GM23338 (cell line): ENCODE results near the gene MLLT3. TPM values are rescaled to one million over a fixed set of nuclear protein-coding genes. Genes with fewer than 3 reads are reported as not detected.

Experiments
- ATAC-seq: fragments of 200-7000 bp; cut with Tn5 transposase; 3 replicates; pipeline ENCODE4 v1.9.1; 2020
- DNase-seq: peaks from one replicate; pipeline ENCODE4 v3.0.0-alpha.2; 2015; ENCODE audit warnings: low spot score
- H2AFZ ChIP-seq: fragments of 200-600 bp; sonication (generic); 2 replicates; pipeline ENCODE4 v1.8.0; 2016; ENCODE audit warnings: antibody characterized with exemption, mild to moderate bottlenecking, moderate library complexity
- H3F3A ChIP-seq: fragments of 200-600 bp; sonication (generic); replicated peaks from 2 replicates; pipeline ENCODE4 v1.8.0; 2017; ENCODE audit warnings: antibody characterized with exemption, mixed run types, low read depth
- H3K27ac ChIP-seq: fragments of 200-600 bp; sonication (generic); 2 replicates; pipeline ENCODE4 v1.6.1; 2016; ENCODE audit warnings: low read depth
- H3K27me3 ChIP-seq: fragments of 200-600 bp; sonication (generic); 2 replicates; pipeline ENCODE4 v1.8.0; 2016; ENCODE audit warnings: mild to moderate bottlenecking, mixed run types, moderate library complexity; ENCODE audit not compliant: insufficient read depth
- H3K36me3 ChIP-seq: fragments of 200-600 bp; sonication (generic); 2 replicates; pipeline ENCODE4 v1.8.0; 2016; ENCODE audit warnings: mild to moderate bottlenecking; ENCODE audit not compliant: insufficient read depth
- H3K4me1 ChIP-seq: fragments of 200-600 bp; sonication (generic); 2 replicates; pipeline ENCODE4 v1.8.0; 2016; ENCODE audit warnings: mild to moderate bottlenecking, moderate library complexity; ENCODE audit not compliant: insufficient read depth
- H3K4me2 ChIP-seq: fragments of 200-600 bp; sonication (generic); 2 replicates; pipeline ENCODE4 v1.7.1; 2017; ENCODE audit warnings: mixed run types
- H3K4me3 ChIP-seq: fragments of 200-600 bp; sonication (generic); 2 replicates; pipeline ENCODE4 v1.6.1; 2016; ENCODE audit warnings: mixed run types
- H3K79me2 ChIP-seq: fragments of 200-600 bp; sonication (generic); replicated peaks from 2 replicates; pipeline ENCODE4 v1.8.0; 2017; ENCODE audit warnings: mild to moderate bottlenecking; ENCODE audit not compliant: insufficient read depth
- H3K9me2 ChIP-seq: fragments of 200-600 bp; sonication (generic); 2 replicates; pipeline ENCODE4 v1.8.0; 2017; ENCODE audit not compliant: insufficient read depth
- H4K20me1 ChIP-seq: fragments of 200-600 bp; sonication (generic); replicated peaks from 2 replicates; pipeline ENCODE4 v1.8.0; 2017; ENCODE audit warnings: mild to moderate bottlenecking; ENCODE audit not compliant: insufficient read depth
- H3K27ac Mint-ChIP-seq: 2 replicates; pipeline ENCODE4 v1.8.0; 2020; ENCODE audit warnings: inconsistent platforms, mild to moderate bottlenecking, moderate library complexity, mixed read lengths
- H3K27me3 Mint-ChIP-seq: 3 replicates; pipeline ENCODE4 v1.8.0; 2022; ENCODE audit warnings: low read depth, mild to moderate bottlenecking, moderate library complexity, mixed read lengths, inconsistent platforms; ENCODE audit not compliant: insufficient read depth, poor library complexity
- H3K36me3 Mint-ChIP-seq: 3 replicates; pipeline ENCODE4 v1.8.0; 2021; ENCODE audit warnings: low read depth, mild to moderate bottlenecking, inconsistent platforms, moderate library complexity, mixed read lengths
- H3K4me1 Mint-ChIP-seq: 3 replicates; pipeline ENCODE4 v1.8.0; 2020; ENCODE audit warnings: mild to moderate bottlenecking, inconsistent platforms, mixed read lengths
- H3K4me3 Mint-ChIP-seq: 3 replicates; pipeline ENCODE4 v1.8.0; 2021; ENCODE audit warnings: moderate library complexity, mild to moderate bottlenecking, inconsistent platforms, mixed read lengths
- H3K9me3 Mint-ChIP-seq: 3 replicates; pipeline ENCODE4 v1.8.0; 2020; ENCODE audit warnings: moderate library complexity, mild to moderate bottlenecking, inconsistent platforms, mixed read lengths
- CREB1 ChIP-seq: fragments of 250-450 bp; sonication (Bioruptor Pico); IDR thresholded peaks from 2 replicates; pipeline ENCODE4 v1.5.0; 2020; ENCODE audit warnings: low read depth, mild to moderate bottlenecking, moderate library complexity
- CTCF ChIP-seq, 2 experiments: fragments of 200-600 bp in 1 of 2; sonication (generic) in 1 of 2; conservative IDR thresholded peaks; 2 replicates each; pipeline versions ENCODE4 v1.5.1 to v1.6.1; 2016 to 2017; ENCODE audit warnings: antibody characterized with exemption in 2 of 2, low read depth in 2 of 2, mild to moderate bottlenecking in 2 of 2, moderate library complexity in 1 of 2
- ETS1 ChIP-seq: IDR thresholded peaks from 2 replicates; pipeline ENCODE4 v1.6.1; 2016; ENCODE audit warnings: antibody characterized with exemption
- EZH2 ChIP-seq: fragments of 200-600 bp; sonication (generic); IDR thresholded peaks from one replicate; pipeline ENCODE4 v1.8.0; 2017; ENCODE audit warnings: antibody characterized with exemption, mild to moderate bottlenecking, low read depth; ENCODE audit not compliant: unreplicated experiment
- EZH2phosphoT487 ChIP-seq: fragments of 200-600 bp; sonication (generic); IDR thresholded peaks from one replicate; pipeline ENCODE4 v1.8.1; 2018; ENCODE audit warnings: antibody characterized with exemption; ENCODE audit not compliant: unreplicated experiment
- JUNB ChIP-seq: IDR thresholded peaks from one replicate; pipeline ENCODE4 v1.6.1; 2016; ENCODE audit warnings: antibody characterized with exemption; ENCODE audit not compliant: unreplicated experiment
- NANOG ChIP-seq: IDR thresholded peaks from 2 replicates; pipeline ENCODE4 v1.6.1; 2016; ENCODE audit warnings: antibody characterized with exemption, borderline replicate concordance
- REST ChIP-seq: IDR thresholded peaks from one replicate; pipeline ENCODE4 v1.6.1; 2018; ENCODE audit warnings: antibody characterized with exemption; ENCODE audit not compliant: unreplicated experiment
- STAT1 ChIP-seq: IDR thresholded peaks from one replicate; pipeline ENCODE4 v1.6.1; 2016; ENCODE audit warnings: antibody characterized with exemption; ENCODE audit not compliant: unreplicated experiment
- ZNF114 ChIP-seq: fragments of 250-450 bp; sonication (Bioruptor Pico); IDR thresholded peaks from 2 replicates; pipeline ENCODE4 v1.5.0; 2020; ENCODE audit warnings: mild to moderate bottlenecking, moderate library complexity
- ZNF331 ChIP-seq: fragments of 250-450 bp; sonication (Bioruptor Pico); IDR thresholded peaks from 2 replicates; pipeline ENCODE4 v1.5.0; 2020; ENCODE audit warnings: low read depth, mild to moderate bottlenecking, moderate library complexity
- ZNF462 ChIP-seq: fragments of 250-450 bp; sonication (Bioruptor Pico); IDR thresholded peaks from 2 replicates; pipeline ENCODE4 v1.5.0; 2020; ENCODE audit warnings: mild to moderate bottlenecking, moderate library complexity
- polyA plus RNA-seq: library from polyadenylated mRNA; unstranded; fragments of >200 nt; fragmentation: Nextera tagmentation; extraction: Ambion mirVana; gene quantifications from 2 replicates; pipeline ENCODE4 v1.2.1, GENCODE V29; 2016
- total RNA-seq: library from RNA; depleted of rRNA; stranded (reverse); fragments of >200 nt; shearing (Covaris generic); gene quantifications from 2 replicates; pipeline ENCODE4 v1.2.3, GENCODE V29; 2014

Gene MLLT3
- total and polyA plus RNA-seq, 2 experiments from 2014 or later = 7.5 to 9.5 TPM

- no peak for TF ChIP-seq REST
- TF ChIP-seq STAT1 = no peak
- no peak for TF ChIP-seq JUNB
- no peak for TF ChIP-seq NANOG
These were observed 40.1 kb downstream of the MLLT3 start (continued) for GRCh38 chr9:20582150-20582549.

- Histone ChIP-seq H3F3A (no peaks in the 10 kb centered on the region), H3K27me3 (peaks cover 17% of the 10 kb centered on the region; the same call in 1 of the 2 replicates), H3K4me1 (no peaks in the 10 kb centered on the region), H2AFZ (no peak overlapping the region), H3K27ac (no peak overlapping the region), H4K20me1 (no peaks in the 10 kb centered on the region; the same call in 1 of the 2 replicates), H3K79me2 (no peaks in the 10 kb centered on the region), H3K9me2 (0 out of 2 replicates have a peak, but pooled peaks cover 7% of the 10 kb centered on the region), H3K36me3 (no peaks in the 10 kb centered on the region), H3K4me2 (no peak overlapping the region), H3K4me3 (no peak overlapping the region)
- no peaks in the 10 kb centered on the region; the same call in 2 of the 3 replicates for H3K4me1 Mint-ChIP-seq
- H3K4me3 Mint-ChIP-seq = no peak overlapping the region
- peaks cover 3% of the 10 kb centered on the region for H3K27me3 Mint-ChIP-seq
- H3K36me3 Mint-ChIP-seq = no peaks in the 10 kb centered on the region
- H3K9me3 Mint-ChIP-seq = no peaks in the 10 kb centered on the region
- no peak overlapping the region for H3K27ac Mint-ChIP-seq
- ATAC-seq (no peak), DNase-seq (no peak)
- TF ChIP-seq ZNF114 (CRISPR knock-in tag) = no peak
- TF ChIP-seq JUNB = no peak
- TF ChIP-seq EZH2 = no peak
- TF ChIP-seq ZNF462 (CRISPR knock-in tag) = no peak
- TF ChIP-seq NANOG = no peak
- TF ChIP-seq ZNF331 = no peak
- TF ChIP-seq CREB1 (CRISPR knock-in tag) = no peak
- no peak for TF ChIP-seq ETS1
- TF ChIP-seq EZH2phosphoT487 = no peak
- TF ChIP-seq CTCF (conservative IDR thresholded peaks at IDR 0.05; ENCODE audit: low read depth in 2 of 2) = no peak
These were observed 41.6 kb downstream of the MLLT3 start for GRCh38 chr9:20580673-20581072.
